ENCODE results near the gene SMIM22.

GRCh38 chr16:4831616-4832015 lies 36.4 kb downstream of the SMIM22 start:
- no peak for TF ChIP-seq POLR2A (IDR thresholded peaks at IDR 0.05; ENCODE audit: borderline replicate concordance, extremely low read depth, insufficient read depth, insufficient read length)
- TF ChIP-seq SP1 (IDR thresholded peaks at IDR 0.05; ENCODE audit: low read depth), result no peak
- no peak for TF ChIP-seq CTCF (IDR thresholded peaks at IDR 0.05 in 2 of 3, conservative IDR thresholded peaks at IDR 0.05 in 1 of 3; ENCODE audit: borderline replicate concordance in 1 of 3, insufficient read depth in 1 of 3, low read depth in 2 of 3, low read length in 2 of 3)
- no peak for TF ChIP-seq MAX (IDR thresholded peaks at IDR 0.05)
- no peak for TF ChIP-seq EZH2 (IDR thresholded peaks at IDR 0.05)
